H1 (cell line): Measurements from ENCODE around the gene STEAP2. TPM values are rescaled to one million over a fixed set of nuclear protein-coding genes. Genes with fewer than 3 reads are reported as not detected.

Source experiments
- CTCF ChIA-PET: fragments of 300-600 bp; sonication (Branson Sonifier 250); formaldehyde crosslinking; loops from one replicate; lab custom pipeline; 2021; ENCODE audit not compliant: partially characterized antibody; lab: Charles Lee
- POLR2A ChIA-PET: fragments of 300-600 bp; sonication (Branson Sonifier 250); formaldehyde crosslinking; loops from one replicate; lab custom pipeline; 2021; ENCODE audit warnings: inconsistent platforms; ENCODE audit not compliant: partially characterized antibody; lab: Charles Lee
- DNase-seq, 2 experiments: peaks; one replicate each; pipeline versions ENCODE4 v3.0.0 to v3.0.0-alpha.2; 2010 to 2022; ENCODE audit warnings: low spot score in 2 of 2, low read depth in 1 of 2, mixed read lengths in 1 of 2
- FAIRE-seq: peaks from 2 replicates; lab custom pipeline; 2011; peaks lifted over from hg19 to GRCh38; lab: Jason Lieb, UNC
- H2AFZ ChIP-seq: 2 replicates; pipeline ENCODE4 v1.8.1; 2012; ENCODE audit warnings: low read length, inconsistent platforms
- H2AK5ac ChIP-seq: 2 replicates; pipeline ENCODE4 v1.6.1; 2013; ENCODE audit warnings: low read depth, low read length
- H2BK120ac ChIP-seq: replicated peaks from 2 replicates; pipeline ENCODE3; 2013; ENCODE audit warnings: low read depth, low read length, inconsistent platforms
- H2BK12ac ChIP-seq: 2 replicates; pipeline ENCODE4 v1.6.1; 2013; ENCODE audit warnings: low read depth, low read length
- H2BK15ac ChIP-seq: 2 replicates; pipeline ENCODE4 v1.6.1; 2013; ENCODE audit warnings: low read length
- H2BK20ac ChIP-seq: 2 replicates; pipeline ENCODE4 v1.6.1; 2013; ENCODE audit warnings: low read length
- H2BK5ac ChIP-seq: 2 replicates; pipeline ENCODE4 v1.6.1; 2013; ENCODE audit warnings: low read depth, low read length
- H3K14ac ChIP-seq: 2 replicates; pipeline ENCODE4 v1.6.1; 2013; ENCODE audit warnings: inconsistent platforms; ENCODE audit not compliant: insufficient read length
- H3K18ac ChIP-seq: 2 replicates; pipeline ENCODE4 v1.6.1; 2013; ENCODE audit warnings: low read length; ENCODE audit errors: extremely low read depth
- H3K23ac ChIP-seq: 2 replicates; pipeline ENCODE4 v1.6.1; 2013; ENCODE audit warnings: inconsistent platforms; ENCODE audit not compliant: insufficient read length
- H3K23me2 ChIP-seq: 2 replicates; pipeline ENCODE4 v1.6.1; 2013; ENCODE audit warnings: low read depth, low read length
- H3K27ac ChIP-seq: 2 replicates; pipeline ENCODE4 v1.6.1; 2011; ENCODE audit warnings: low read depth, low read length, inconsistent platforms
- H3K27me3 ChIP-seq, 4 experiments: replicated peaks in 1 of 4; 1 replicate in 1 of 4; 2 replicates in 3 of 4; pipeline versions ENCODE4 v1.6.1 to v1.8.1; 2011 to 2013; ENCODE audit warnings: low read length in 3 of 4, mild to moderate bottlenecking in 3 of 4, inconsistent platforms in 2 of 4, mixed read lengths in 2 of 4, moderate library complexity in 1 of 4; ENCODE audit not compliant: control insufficient read depth in 3 of 4, insufficient read depth in 3 of 4; ENCODE audit errors: extremely low read depth in 1 of 4
- H3K36me3 ChIP-seq, 4 experiments: 2 replicates each; pipeline versions ENCODE4 v1.6.1 to v1.8.1; 2011 to 2013; ENCODE audit warnings: mild to moderate bottlenecking in 4 of 4, low read length in 3 of 4, moderate library complexity in 2 of 4, control low read depth in 1 of 4, inconsistent platforms in 1 of 4; ENCODE audit not compliant: insufficient read depth in 4 of 4, control insufficient read depth in 2 of 4
- H3K4ac ChIP-seq: replicated peaks from 2 replicates; pipeline ENCODE3; 2013; ENCODE audit warnings: low read length, low read depth, mixed read lengths, inconsistent platforms; ENCODE audit not compliant: insufficient read length
- H3K4me1 ChIP-seq, 4 experiments: replicated peaks in 1 of 4; 1 replicate in 1 of 4; 2 replicates in 3 of 4; pipeline versions ENCODE4 v1.6.1 to v1.8.1; 2011 to 2013; ENCODE audit warnings: low read length in 3 of 4, inconsistent platforms in 2 of 4, mixed read lengths in 1 of 4; ENCODE audit not compliant: insufficient read depth in 4 of 4, control insufficient read depth in 3 of 4
- H3K4me2 ChIP-seq, 2 experiments: 2 replicates each; pipeline versions ENCODE4 v1.6.1 to v1.8.1; 2011 to 2013; ENCODE audit warnings: low read depth in 2 of 2, low read length in 2 of 2, control low read depth in 1 of 2, inconsistent platforms in 1 of 2, mild to moderate bottlenecking in 1 of 2; ENCODE audit not compliant: insufficient read depth in 1 of 2
- H3K4me3 ChIP-seq, 4 experiments: fragments of 200-600, 300-600 bp in 1 of 4; sonication (generic), shearing (Covaris generic), sonication (Bioruptor Twin) in 1 of 4; 2 replicates each; pipeline versions ENCODE4 v1.5.1 to v1.8.1; 2011 to 2016; ENCODE audit warnings: low read length in 4 of 4, low read depth in 3 of 4, control low read depth in 2 of 4, inconsistent platforms in 2 of 4, mild to moderate bottlenecking in 2 of 4, mixed read lengths in 1 of 4, moderate library complexity in 1 of 4; ENCODE audit not compliant: insufficient read depth in 2 of 4; ENCODE audit errors: extremely low read depth in 1 of 4
- H3K56ac ChIP-seq: replicated peaks from 2 replicates; pipeline ENCODE3; 2013; ENCODE audit warnings: low read depth, mild to moderate bottlenecking, mixed read lengths, low read length, inconsistent platforms; ENCODE audit not compliant: insufficient read length
- H3K79me1 ChIP-seq: 2 replicates; pipeline ENCODE4 v1.6.1; 2013; ENCODE audit warnings: low read depth, low read length, control low read depth
- H3K79me2 ChIP-seq, 2 experiments: 2 replicates each; pipeline versions ENCODE4 v1.6.1 to v1.8.1; 2012 to 2013; ENCODE audit warnings: low read length in 2 of 2, mild to moderate bottlenecking in 2 of 2, inconsistent platforms in 1 of 2; ENCODE audit not compliant: insufficient read depth in 2 of 2, control insufficient read depth in 1 of 2
- H3K9ac ChIP-seq, 4 experiments: replicated peaks in 1 of 4; 1 replicate in 1 of 4; 2 replicates in 3 of 4; pipeline versions ENCODE4 v1.6.1 to v1.8.1; 2011 to 2013; ENCODE audit warnings: low read depth in 3 of 4, low read length in 3 of 4, control low read depth in 2 of 4, mild to moderate bottlenecking in 2 of 4, moderate library complexity in 2 of 4, inconsistent platforms in 1 of 4; ENCODE audit errors: extremely low read depth in 1 of 4
- H3K9me3 ChIP-seq, 2 experiments: 2 replicates each; pipeline versions ENCODE4 v1.6.1 to v1.8.1; 2012 to 2013; ENCODE audit warnings: mild to moderate bottlenecking in 2 of 2, moderate library complexity in 2 of 2, control low read depth in 1 of 2, inconsistent platforms in 1 of 2, low read depth in 1 of 2, low read length in 1 of 2, mixed read lengths in 1 of 2; ENCODE audit not compliant: insufficient read depth in 2 of 2
- H4K20me1 ChIP-seq, 2 experiments: replicated peaks in 1 of 2; 2 replicates each; pipeline versions ENCODE3 to v1.8.1; 2011 to 2013; ENCODE audit warnings: inconsistent platforms in 2 of 2, low read length in 2 of 2, mild to moderate bottlenecking in 1 of 2; ENCODE audit not compliant: insufficient read depth in 2 of 2, control insufficient read depth in 1 of 2
- H4K5ac ChIP-seq: 2 replicates; pipeline ENCODE4 v1.6.1; 2013; ENCODE audit warnings: low read length, low read depth, mixed read lengths, inconsistent platforms; ENCODE audit not compliant: insufficient read length
- H4K8ac ChIP-seq: 2 replicates; pipeline ENCODE4 v1.8.0; 2013; ENCODE audit warnings: mild to moderate bottlenecking, moderate library complexity, low read length, inconsistent platforms; ENCODE audit not compliant: insufficient read depth; ENCODE audit errors: extremely low read depth
- H4K91ac ChIP-seq: replicated peaks from 2 replicates; pipeline ENCODE3; 2013; ENCODE audit warnings: low read length, mixed read lengths, inconsistent platforms; ENCODE audit not compliant: insufficient read length
- BCL11A ChIP-seq, 2 experiments: IDR thresholded peaks; one replicate each; pipeline ENCODE4 v1.6.1; 2011; ENCODE audit warnings: low read depth in 2 of 2, low read length in 2 of 2, mild to moderate bottlenecking in 2 of 2
- CHD2 ChIP-seq: IDR thresholded peaks from 2 replicates; pipeline ENCODE4 v1.6.1; 2012; ENCODE audit warnings: low read length, improper control_type of control experiment
- CREB1 ChIP-seq: IDR thresholded peaks from 2 replicates; pipeline ENCODE4 v1.6.1; 2012; ENCODE audit warnings: inconsistent platforms
- CTCF ChIP-seq, 3 experiments: IDR thresholded peaks; 1 replicate in 2 of 3; 2 replicates in 1 of 3; pipeline versions ENCODE4 v1.5.1 to v1.6.1; 2011; ENCODE audit warnings: low read length in 3 of 3, mild to moderate bottlenecking in 3 of 3, inconsistent platforms in 2 of 3, low read depth in 1 of 3, moderate library complexity in 1 of 3; ENCODE audit not compliant: insufficient read depth in 1 of 3; ENCODE audit errors: control extremely low read depth in 1 of 3
- E2F6 ChIP-seq: IDR thresholded peaks from 2 replicates; pipeline ENCODE4 v1.6.1; 2012; ENCODE audit warnings: inconsistent platforms
- EGR1 ChIP-seq: IDR thresholded peaks from 2 replicates; pipeline ENCODE4 v1.6.1; 2011; ENCODE audit warnings: low read depth, low read length, borderline replicate concordance
- GABPA ChIP-seq: IDR thresholded peaks from 2 replicates; pipeline ENCODE4 v1.6.1; 2011; ENCODE audit warnings: mild to moderate bottlenecking, low read length, moderate library complexity, borderline replicate concordance; ENCODE audit not compliant: insufficient read depth
- MAX ChIP-seq: IDR thresholded peaks from 2 replicates; pipeline ENCODE4 v1.6.1; 2012; ENCODE audit warnings: inconsistent platforms
- NRF1 ChIP-seq: IDR thresholded peaks from 2 replicates; pipeline ENCODE4 v1.6.1; 2011; ENCODE audit warnings: mild to moderate bottlenecking, low read depth, low read length, improper control_type of control experiment
- SP1 ChIP-seq: IDR thresholded peaks from 2 replicates; pipeline ENCODE4 v1.6.1; 2011; ENCODE audit warnings: low read depth, low read length
- SP4 ChIP-seq: IDR thresholded peaks from 2 replicates; pipeline ENCODE4 v1.6.1; 2012; ENCODE audit warnings: low read length, inconsistent platforms
- TCF12 ChIP-seq: IDR thresholded peaks from 2 replicates; pipeline ENCODE4 v1.6.1; 2011; ENCODE audit warnings: low read depth, mild to moderate bottlenecking, low read length
- ZNF274 ChIP-seq: IDR thresholded peaks from 2 replicates; pipeline ENCODE4 v1.7.0; 2012; ENCODE audit warnings: low read length, borderline replicate concordance; ENCODE audit errors: extremely low read depth
- polyA plus RNA-seq, 7 experiments: library from polyadenylated mRNA; depleted of rRNA in 3 of 7; stranded (reverse) in 5 of 7; unstranded in 2 of 7; fragments of >200 nt in 5 of 7; fragments of 200-250 nt in 2 of 7; gene quantifications; 1 replicate in 5 of 7; 2 replicates in 1 of 7; 4 replicates in 1 of 7; pipeline versions ENCODE4 v1.2.1 to v1.2.3, GENCODE V29; 2011 to 2013; ENCODE audit warnings: missing spikeins in 2 of 7, mixed read lengths in 2 of 7
- total RNA-seq: library from RNA; stranded (reverse); fragmentation: NEBNext Ultra II Directional; extraction: Animal tissue kit (Norgen Biotek cat#: 25700); gene quantifications from 2 replicates; pipeline ENCODE4 v1.2.1, GENCODE V29; 2021

Gene STEAP2
- total and polyA plus RNA-seq, 2 of the 8 experiments (the other 6 are each of a cell fraction or from before 2014, with no cell fraction given), result 13.4 to 18.4 TPM

GRCh38 chr7:90181485-90181884, 30.1 kb upstream of the STEAP2 start:
- Histone ChIP-seq H3K27me3 (no peaks in the 10 kb centered on the region), H3K23me2 (no peaks in the 10 kb centered on the region), H3K4ac (no peak overlapping the region), H4K5ac (no peak overlapping the region), H3K23ac (no peak overlapping the region), H3K79me2 (no peaks in the 10 kb centered on the region), H3K27ac (no peak overlapping the region), H2BK120ac (no peak overlapping the region), H3K36me3 (no peaks in the 10 kb centered on the region), H4K20me1 (no peaks in the 10 kb centered on the region), H2BK5ac (no peak overlapping the region), H2AFZ (no peak overlapping the region), H4K8ac (no peak overlapping the region), H2BK12ac (no peak overlapping the region), H3K56ac (no peak overlapping the region), H2BK20ac (no peak overlapping the region), H3K9me3 (peaks cover 3 to 5% of the 10 kb centered on the region in 2 experiments; a peak in 3 of 4 replicates), H3K4me3 (no peak overlapping the region), H3K14ac (no peak overlapping the region), H2BK15ac (no peak overlapping the region), H2AK5ac (no peak overlapping the region), H4K91ac (no peak overlapping the region), H3K4me1 (peaks cover 0 to 3% (median 0%) of the 10 kb centered on the region in 4 experiments; a peak in 2 of 7 replicates), H3K18ac (no peak overlapping the region), H3K4me2 (no peak overlapping the region), H3K9ac (no peak overlapping the region), H3K79me1 (no peaks in the 10 kb centered on the region)
- FAIRE-seq (no peak), DNase-seq (no peak)
- ChIA-PET CTCF (no interaction called here), POLR2A (no interaction called here)
- no peak for TF ChIP-seq CHD2
- no peak for TF ChIP-seq MAX
- TF ChIP-seq BCL11A (IDR thresholded peaks at IDR 0.05; ENCODE audit: low read depth in 2 of 2, low read length in 2 of 2), result no peak
- TF ChIP-seq SP4, result no peak
- TF ChIP-seq GABPA, result no peak
- TF ChIP-seq ZNF274, result no peak
- no peak for TF ChIP-seq NRF1
- no peak for TF ChIP-seq CREB1
- TF ChIP-seq SP1, result no peak
- TF ChIP-seq E2F6, result no peak
- no peak for TF ChIP-seq EGR1
- no peak for TF ChIP-seq TCF12
- no peak for TF ChIP-seq CTCF (IDR thresholded peaks at IDR 0.05; ENCODE audit: control extremely low read depth in 1 of 3, insufficient read depth in 1 of 3, low read depth in 1 of 3, low read length in 3 of 3)
